HG02571 (cell line): ENCODE results near the gene MAN1A1.
"Not testable (repeated sequence)": the region's sequence is repeated elsewhere in the genome, so short reads cannot be mapped to it uniquely, and the experiment has no call there.

Source experiments
- ATAC-seq: cut with Tn5 transposase; IDR thresholded peaks from one replicate; pipeline ENCODE4 v1.9.1; 2021; ENCODE audit warnings: mild to moderate bottlenecking, moderate library complexity; ENCODE audit not compliant: unreplicated experiment

Gene MAN1A1

DNA sequence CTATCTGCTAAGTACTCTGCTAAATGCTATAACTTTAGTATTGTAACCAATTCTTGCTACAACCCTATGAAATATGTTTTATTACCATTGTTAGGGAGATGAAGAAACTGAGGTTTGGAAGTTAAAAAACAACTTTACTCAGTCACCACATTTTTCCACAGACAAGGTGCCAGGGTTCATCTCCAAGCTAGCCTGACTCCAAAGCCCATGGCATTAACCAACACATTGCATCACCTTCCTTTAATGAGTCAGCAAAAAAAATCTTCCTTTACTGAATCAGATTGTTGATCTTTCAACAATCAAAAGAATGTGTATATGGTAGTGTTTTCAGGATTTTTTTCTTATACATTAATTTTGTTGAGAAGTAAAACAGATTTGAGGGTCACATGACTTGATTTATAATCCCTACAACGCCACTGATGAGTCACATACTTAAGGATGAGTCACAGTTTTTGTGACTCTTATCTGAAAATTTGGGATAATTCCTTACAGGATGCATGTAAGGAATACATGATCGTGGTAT, 41.5 kb downstream of the MAN1A1 start:
- no peak for ATAC-seq

DNA sequence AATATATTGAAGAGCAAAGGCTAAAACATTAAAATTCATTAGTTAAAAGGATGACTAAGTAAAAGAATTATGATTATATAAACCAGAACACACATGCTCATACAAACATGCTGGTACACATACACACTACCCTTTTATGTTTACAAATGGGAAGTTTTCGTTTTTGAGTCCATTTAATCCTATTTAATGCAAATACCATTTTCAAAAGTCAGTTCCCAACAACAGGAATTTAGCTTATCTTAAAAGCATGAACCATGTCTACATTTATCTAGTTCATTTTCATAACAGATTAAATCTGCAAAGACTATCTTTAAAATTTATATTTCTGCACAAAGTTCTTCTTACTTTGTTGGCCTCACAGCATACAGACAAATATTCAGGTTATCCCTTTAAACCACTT, 42.5 kb downstream of the MAN1A1 start:
- ATAC-seq, result no peak

DNA sequence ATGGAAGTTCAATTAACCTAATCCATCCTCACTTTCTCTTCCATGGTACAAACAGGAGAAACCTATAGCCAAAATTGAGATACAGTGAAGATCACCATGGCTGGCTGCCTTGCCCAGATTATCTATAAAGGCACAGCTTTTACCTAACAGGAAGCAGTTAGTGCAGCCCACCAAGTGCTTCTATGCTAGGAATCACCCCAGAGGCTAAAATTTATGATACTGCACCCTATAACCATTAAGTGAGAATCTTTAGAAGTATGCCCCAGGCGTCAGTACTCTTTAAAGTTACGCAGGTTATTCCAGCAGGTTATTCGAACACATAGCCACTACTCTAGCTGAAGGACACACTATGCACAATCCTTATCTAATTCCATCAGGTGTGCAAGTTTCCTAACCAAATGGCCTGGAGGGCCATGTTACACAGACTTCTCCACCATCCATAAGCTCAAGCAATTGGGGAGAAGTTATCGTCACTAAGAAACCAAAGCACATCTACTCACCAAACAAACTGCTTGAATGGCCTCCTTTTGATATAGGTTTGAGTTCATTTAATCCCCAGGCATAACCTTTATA, 43.1 kb downstream of the MAN1A1 start:
- ATAC-seq, result no peak

DNA sequence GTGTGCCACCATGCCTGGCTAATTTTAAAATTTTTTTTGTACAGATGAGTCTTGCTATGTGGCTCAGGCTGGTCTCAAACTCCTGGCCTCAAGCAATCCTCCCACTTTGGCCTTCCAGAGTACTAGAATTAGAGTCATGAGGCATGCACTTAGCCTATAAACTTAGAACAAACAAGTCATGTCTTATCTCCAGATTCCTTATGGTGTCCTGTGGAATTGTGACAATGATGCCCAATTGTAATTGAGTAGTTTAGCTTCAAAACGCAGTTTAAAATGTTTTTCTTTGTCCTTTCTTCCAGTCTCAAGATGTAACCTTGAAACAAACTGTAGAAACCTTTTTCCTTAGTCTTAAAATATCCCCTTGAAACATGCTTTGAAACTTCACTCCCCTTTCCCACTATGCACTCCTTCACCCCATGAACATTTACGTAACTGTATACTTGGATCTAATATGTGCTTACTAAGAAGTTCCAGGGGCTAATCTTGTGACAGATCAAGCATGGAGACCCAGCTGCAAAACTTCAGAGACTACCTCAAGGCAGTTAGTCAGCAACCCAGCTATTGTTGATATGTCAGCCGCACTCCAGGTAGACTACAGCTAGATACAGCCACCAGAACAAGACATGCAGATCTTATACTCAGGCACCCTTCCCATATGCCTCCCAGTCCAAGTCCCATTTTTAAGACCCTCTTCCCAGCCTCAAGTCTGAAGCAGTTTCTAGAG, 46.2 kb downstream of the MAN1A1 start:
- ATAC-seq, result no peak

DNA sequence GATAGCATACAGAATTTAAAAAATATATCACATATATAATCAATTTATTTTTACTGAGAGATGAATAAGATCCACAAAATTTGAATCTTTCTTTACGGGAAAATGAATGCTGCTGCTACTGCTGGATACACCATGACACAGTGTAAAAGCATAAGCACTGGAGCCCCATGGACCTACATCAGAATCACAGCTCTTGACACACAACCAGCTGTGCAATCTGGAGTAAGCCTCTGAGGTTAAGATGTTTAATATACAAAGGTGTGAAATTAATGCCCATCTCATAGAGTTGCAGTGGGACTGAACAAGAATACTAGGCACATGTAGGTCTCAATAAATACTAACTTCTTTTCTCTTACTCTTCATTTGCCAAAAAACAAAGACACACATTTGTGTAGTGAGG, 48.1 kb downstream of the MAN1A1 start:
- ATAC-seq, result no peak

DNA sequence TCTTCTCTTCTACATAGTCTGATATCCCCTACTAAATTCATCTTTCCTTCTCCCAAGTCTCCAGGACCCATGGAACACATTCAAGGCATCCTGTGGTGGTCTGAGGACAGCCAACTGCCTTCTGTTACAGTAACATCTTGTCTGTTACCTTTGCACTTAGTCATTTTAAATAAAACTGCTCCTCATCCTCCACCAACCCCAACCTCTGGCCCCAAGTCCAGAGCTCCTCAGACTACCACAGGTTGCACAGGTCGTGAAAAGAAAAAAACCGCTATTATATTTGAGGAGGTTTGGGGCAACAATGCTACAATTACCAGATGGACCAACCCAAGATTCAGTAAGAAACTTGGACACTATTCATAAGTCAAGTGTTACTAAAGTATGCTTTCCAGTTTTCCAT, 49.9 kb downstream of the MAN1A1 start:
- no peak for ATAC-seq

DNA sequence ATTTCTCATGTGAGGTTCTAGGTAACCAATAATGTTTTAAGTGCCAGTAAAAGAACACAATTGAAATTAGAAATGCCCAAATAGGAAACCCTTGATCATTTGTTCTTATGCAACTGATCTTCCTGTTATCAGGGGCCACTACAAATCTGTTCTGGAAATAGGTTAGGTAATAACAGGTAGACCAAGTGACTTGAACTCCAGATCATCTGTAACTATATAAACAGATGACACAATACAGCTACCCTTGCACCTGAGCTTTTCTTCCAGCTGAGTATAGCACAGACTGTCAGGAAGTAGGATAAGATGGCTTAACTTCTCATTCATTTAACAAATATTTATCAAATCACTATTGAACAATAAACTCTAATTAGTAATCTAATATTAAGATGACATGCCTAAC, 52.5 kb downstream of the MAN1A1 start:
- no peak for ATAC-seq

DNA sequence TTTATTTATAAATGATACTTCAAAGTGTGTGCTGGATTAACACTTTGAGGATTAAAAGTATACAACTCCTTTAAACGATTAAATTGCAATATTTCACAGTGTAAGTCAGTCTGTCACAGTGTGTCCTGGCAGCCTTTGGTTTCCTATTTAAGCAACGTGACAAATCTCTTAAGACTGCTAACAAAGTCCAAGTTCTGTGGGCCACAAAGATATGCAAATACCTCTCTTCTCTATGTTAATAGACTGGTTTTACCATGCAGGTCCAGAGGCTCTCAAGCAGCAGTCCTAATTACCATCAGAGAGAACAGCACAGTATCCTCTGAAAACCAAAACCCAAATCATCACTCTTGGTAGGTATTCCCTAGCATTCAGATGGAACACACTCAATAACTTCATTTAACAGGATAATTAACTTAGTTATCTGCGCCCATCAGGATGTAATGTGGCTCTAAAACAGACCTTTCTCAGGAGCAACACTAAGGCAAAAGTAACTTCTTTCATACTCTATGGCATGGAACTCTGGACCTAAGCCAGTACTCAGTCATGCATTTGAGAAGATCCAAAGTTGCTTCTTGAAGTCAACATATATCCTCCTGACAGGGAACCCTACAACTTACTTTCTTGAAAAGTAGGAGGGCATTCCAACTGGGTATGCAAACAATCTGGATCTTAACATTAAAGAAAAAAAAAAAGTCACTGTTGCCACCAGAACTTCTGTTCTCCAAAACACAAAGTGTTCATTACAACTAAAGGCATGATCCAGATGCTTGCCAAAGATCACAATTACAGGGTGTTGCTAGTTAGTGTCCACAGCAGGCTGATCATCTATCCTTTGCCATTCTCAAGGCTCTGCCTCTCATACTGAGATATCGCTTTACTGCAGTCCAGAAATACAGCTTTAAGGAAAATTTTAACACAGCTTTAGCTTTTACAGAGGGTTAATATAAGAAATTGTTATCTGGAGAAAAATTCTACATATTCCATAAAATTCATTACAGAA, 53.2 kb downstream of the MAN1A1 start:
- no peak for ATAC-seq

DNA sequence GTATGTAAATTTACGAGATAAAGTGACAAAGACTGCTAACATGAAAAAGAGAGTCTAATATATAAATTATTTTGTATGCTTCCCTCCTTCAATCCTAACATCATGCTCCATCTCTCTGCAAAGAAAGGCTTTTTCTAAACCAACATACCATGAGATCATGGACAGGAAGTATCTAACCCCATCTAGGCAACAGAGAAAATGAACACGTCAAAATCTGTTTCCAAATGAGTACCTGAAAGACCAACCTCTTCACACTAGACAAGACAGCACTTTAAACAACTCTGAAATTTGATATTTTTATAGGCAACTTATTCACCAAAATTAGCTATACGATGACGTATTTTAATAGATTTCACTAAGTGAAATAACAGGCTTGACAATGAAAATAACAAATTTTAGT, 54.6 kb downstream of the MAN1A1 start:
- ATAC-seq, result no peak

DNA sequence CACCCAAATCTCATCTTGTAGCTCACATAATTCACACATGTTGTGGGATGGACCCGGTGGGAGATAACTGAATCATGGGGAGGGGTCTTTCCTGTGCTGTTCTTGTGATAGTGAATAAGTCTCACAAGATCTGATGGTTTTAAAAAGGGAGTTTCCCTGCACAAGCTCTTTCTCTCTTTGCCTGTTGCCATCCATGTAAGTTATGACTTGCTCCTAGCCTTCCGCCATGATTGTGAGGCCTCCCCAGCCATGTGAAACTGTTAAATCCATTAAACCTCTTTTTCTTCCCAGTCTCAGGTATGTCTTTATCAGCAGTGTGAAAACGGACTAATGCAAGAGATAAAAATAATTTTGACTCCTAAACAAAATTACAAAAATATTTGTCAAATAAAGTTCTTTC, 58.5 kb downstream of the MAN1A1 start:
- ATAC-seq, result not testable (repeated sequence)

DNA sequence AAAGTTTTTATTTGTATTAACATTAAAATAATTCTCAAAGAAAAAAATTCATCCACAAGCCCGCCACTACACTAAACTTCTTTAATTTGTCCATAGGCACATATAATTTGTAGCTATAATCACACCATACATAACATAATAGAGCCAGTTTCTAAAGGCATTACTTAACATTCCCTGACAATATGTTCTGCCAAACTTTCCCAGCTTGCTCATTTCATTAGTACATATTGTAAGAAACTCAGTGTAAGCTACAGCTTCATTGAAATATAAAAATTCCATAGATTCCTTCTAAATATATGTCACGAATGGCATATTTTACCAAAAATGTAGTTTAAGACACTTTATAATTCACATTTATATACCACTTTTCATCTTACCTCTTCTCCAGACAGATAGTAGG, 59.3 kb downstream of the MAN1A1 start:
- no peak for ATAC-seq

DNA sequence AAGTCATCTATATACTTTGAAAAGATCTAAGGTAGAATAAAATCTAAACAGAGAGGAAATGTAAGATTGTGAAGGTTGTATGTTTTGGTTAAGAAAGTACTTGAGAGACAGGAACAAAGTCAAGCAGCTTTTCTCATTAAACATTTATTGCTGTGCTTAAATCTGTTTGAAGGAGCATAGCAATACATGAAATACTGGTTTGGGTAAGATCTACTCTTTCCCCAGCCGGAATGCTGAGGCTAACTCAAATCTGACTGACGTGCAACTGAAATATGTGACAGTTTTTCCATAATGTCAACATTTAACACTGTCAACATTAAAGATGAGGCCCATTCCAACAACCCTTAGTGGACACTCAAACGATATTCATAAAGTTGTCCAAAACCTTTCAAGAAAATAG, 59.9 kb downstream of the MAN1A1 start:
- ATAC-seq, result no peak

DNA sequence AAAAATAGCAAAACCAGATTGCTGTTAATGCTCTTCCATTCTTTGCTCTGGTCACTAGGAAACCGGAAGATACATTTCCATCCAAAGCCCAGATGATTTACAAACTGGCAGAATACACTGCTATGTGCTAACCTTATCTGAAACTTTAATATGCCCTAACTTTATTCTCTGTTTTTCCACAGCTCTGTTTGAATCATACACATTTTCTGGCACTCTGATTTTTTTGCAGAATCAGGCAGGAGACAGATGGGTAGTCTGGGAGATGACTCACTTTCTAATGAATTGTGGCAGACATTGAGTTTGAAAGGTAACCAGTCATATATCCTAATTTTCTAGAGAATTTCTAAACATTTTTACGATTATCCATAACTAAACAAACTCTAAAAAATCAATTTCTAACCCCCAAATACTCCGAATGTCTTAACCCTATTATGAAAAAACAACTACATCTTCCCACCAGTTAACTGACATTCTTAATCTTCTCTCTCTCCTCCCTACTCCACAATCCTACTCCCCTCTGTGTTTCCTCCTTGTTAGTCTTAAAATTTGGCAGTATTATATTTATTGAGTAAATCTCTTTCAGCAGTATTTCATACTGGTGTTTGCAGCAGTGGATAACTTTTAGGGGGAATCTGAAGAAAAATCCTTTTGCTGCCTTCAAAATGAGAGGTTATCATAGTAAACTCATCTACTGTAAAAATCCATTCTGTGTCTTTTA, 63.5 kb downstream of the MAN1A1 start:
- no peak for ATAC-seq

DNA sequence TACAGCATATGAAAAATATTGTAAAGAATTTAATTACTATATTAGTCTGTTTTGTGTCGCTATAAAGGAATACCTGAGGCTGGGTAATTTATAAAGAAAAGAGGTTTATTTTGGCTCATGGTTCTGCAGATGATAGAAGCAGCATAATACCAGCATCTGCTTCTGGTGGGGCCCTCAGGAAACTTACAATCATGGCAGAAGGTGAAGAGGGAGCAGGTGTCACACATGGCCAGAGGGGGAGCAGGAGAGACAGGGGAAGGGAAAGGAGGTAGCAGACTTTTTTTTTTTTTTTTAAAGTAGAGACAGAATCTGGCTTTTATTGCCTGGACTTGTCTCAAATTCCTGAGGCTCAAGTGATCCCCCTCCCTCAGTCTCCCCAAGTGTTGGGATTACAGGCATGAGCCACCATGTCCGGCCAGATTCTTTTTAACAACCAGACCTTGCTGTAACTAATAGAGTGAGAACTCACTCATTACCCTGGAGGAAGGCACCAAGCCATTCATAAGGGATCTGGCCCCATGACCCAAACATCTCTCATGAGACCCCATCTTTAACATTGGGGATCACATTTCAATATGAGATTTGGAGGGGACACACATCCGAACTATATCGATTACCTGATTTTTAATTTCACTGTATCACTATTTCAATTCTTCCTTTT, 64.6 kb downstream of the MAN1A1 start:
- no peak for ATAC-seq

DNA sequence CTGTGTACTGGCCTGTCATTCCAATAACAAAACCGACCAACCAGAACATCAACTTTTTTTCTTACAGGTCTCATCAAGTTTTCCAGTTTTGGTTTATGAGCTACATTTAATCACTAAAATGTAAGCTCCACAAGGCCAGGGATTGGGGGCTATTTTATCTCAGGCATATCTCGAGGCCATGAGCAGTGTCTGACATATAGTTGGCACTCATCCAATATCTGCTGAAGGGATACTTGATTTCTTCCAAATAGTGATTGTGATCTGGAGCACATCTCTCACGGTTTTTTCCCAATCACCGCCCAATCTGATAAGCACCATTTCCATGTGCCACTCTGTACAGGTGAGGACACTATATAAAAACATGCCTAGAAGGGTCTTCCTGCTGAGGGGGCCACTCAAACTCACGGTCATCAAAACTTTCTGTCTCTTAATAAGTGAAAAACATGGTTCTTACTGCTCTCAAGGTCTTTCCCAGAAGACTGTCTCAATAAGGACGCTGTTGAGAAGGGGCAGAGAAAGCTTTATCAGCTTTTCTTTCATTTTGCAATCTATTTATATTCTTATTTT, 65.5 kb downstream of the MAN1A1 start:
- no peak for ATAC-seq

DNA sequence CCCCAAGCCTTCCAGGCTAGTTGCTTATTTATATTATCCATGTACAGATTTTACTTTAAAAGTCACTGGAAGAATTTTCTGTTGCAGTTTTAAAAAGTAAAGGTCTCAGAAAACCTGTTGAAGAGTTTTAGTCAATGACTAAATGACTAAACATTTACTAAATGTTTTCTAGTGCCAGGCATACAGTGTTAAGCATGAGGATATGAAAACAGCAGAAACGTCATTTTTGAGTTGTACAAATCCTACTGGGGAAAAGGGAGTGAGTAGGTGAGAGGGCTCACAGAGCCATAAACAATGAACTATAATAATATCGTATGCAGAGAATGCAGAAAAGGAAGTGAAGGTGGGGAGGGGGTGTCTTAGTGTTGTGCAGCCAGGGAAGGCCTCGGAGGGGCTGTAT, 66.3 kb downstream of the MAN1A1 start:
- no peak for ATAC-seq

DNA sequence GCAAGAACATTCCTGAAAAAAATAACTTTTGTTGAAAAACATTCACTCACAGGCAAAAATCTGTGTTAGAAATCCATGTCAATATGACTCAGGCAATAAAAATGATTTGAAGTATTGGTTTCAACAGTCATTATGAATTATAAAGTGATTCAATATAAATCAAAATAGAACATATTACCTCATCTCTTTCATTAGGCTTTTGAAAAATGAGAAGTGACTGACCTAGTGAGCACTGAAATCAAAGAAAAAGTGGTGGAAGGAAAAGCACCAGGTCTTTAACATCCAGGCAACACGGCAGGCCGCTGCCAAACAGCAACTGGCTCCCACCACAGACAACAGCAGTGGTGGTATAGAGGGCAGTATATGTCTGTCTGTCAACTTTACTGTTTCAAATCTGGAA, 68.9 kb downstream of the MAN1A1 start:
- no peak for ATAC-seq

DNA sequence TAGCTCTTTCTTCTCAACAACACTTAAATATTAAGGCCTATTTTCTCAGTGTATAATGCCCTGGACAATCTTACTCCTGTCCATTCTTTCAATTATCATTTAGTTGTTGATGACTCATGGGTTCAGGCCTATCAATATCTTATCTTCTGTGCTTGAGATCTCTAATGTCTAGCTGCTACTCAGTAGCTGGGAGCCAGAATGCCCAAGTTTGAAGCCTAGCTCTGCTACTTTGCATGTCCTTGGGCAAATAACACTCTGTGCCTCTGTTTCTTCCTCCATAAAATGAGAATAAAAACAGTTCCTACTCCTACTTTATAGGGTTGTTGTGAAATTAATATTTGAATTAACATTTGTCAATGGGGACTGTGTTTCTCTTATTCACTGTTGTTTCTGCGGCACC, 69.5 kb downstream of the MAN1A1 start:
- no peak for ATAC-seq

DNA sequence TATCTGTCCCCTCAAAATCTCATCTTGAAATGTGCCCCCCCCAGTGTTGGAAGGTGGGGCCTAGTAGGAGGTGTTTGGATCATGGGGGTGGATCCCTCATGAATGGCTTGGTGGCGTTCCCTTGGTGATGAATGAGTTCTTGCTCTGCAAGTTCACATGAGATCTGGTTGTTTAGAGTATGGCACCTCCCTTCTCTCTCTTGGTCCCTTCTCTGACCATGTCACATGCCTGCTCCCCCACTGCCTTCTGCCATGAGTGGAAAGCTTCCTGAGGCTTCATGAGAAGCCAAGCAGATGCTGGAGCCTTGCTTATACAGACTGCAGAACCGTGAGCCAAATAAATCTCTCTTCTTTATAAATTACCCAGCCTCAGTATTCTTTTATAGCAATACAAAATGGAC, 70.9 kb downstream of the MAN1A1 start:
- no peak for ATAC-seq

DNA sequence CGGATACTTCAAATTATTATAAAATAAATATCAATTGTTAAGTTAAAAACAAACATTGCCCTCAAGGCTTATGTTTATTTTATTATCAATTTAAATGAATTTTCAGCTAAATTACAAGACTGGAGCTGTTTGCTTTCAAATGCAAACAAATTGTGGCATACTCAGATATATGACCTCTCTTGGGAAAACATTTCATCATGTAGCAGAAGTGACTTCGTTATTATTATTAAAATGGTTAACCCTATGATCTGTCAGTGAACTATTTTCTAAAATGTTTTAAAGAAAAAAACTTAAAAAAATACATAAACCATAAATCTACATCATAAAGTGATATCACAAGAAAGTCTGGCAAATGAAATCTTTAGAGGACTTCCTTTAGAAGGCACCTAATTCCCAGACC, 72.5 kb downstream of the MAN1A1 start:
- ATAC-seq, result no peak
